ENCODE results near the gene LONP2.
"Not testable (repeated sequence)": the region's sequence is repeated elsewhere in the genome, so short reads cannot be mapped to it uniquely, and the experiment has no call there.

The LONP2 gene

GRCh38 chr16:48282636-48283263 is 38.6 kb downstream of the LONP2 start:
- DNase-seq (ENCODE audit: low read depth in 1 of 2, low spot score in 1 of 2), result no peak
- in situ Hi-C loops (cut with HindIII; ENCODE audit: low pct_unique_long_range_greater_than_20kb, low sequenced_read_pairs), result no loop called here
- TF ChIP-seq JUND (IDR thresholded peaks at IDR 0.05; ENCODE audit: low read depth), result no peak

- in situ Hi-C loops (cut with HindIII; ENCODE audit: low pct_unique_long_range_greater_than_20kb, low sequenced_read_pairs), result no loop called here
- peak in 1 of 2 experiments; percentile 21 for DNase-seq (ENCODE audit: low read depth in 1 of 2, low spot score in 1 of 2)
- TF ChIP-seq JUND (IDR thresholded peaks at IDR 0.05; ENCODE audit: low read depth), result no peak
Measured at GRCh38 chr16:48284772-48285409, 40.8 kb downstream of the LONP2 start.

DNA sequence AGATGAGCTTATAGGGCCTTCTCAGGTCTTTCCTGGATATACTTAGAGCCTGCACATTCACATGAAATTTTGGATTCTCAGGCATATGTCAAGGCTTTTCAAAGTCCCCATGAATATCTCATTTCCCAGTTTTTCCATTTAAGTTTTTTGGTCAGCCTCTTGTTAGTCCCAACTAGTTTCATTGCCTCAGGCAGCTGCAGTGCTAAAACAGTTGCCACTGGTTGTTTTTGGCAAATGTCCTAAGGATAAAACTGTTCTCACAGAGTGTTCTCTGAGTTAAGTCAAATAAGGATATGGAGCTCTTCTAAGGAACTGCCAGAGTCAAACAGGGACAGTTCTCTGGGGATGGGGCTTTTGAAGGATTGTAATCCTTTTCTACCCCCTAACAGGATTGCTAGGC is 43.1 kb downstream of the LONP2 start:
- peak in 1 of 2 experiments; percentile 59 for DNase-seq (ENCODE audit: low read depth in 1 of 2, low spot score in 1 of 2)
- no peak for TF ChIP-seq JUND (IDR thresholded peaks at IDR 0.05; ENCODE audit: low read depth)
- in situ Hi-C loops (cut with HindIII; ENCODE audit: low pct_unique_long_range_greater_than_20kb, low sequenced_read_pairs), result no loop called here

DNA sequence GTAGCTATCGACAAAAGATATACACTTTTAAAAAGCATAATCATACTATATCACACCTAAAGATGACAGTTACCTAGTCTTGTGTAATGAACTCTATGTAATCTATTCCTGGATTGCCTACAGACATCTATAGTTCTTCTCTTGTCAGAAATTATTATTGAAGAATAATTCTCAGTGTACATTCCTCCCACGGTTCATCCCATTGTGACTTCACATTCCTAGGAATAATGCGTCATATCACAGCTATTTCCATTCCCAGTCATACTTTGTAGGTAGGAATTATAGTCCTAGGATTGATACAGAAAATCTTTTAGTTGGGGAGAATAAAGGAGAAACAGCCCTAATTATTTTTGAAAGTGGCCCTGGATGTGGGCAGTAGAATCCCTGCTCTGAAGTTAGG is 47.2 kb downstream of the LONP2 start:
- DNase-seq (ENCODE audit: low read depth in 1 of 2, low spot score in 1 of 2), result no peak
- no peak for TF ChIP-seq JUND (IDR thresholded peaks at IDR 0.05; ENCODE audit: low read depth)
- in situ Hi-C loops (cut with HindIII; ENCODE audit: low pct_unique_long_range_greater_than_20kb, low sequenced_read_pairs), result no loop called here

- no peak for TF ChIP-seq JUND (IDR thresholded peaks at IDR 0.05; ENCODE audit: low read depth)
- in situ Hi-C loops (cut with HindIII; ENCODE audit: low pct_unique_long_range_greater_than_20kb, low sequenced_read_pairs), result no loop called here
- no peak for DNase-seq (ENCODE audit: low read depth in 1 of 2, low spot score in 1 of 2)
Measured at GRCh38 chr16:48291754-48292153, 47.7 kb downstream of the LONP2 start.

DNA sequence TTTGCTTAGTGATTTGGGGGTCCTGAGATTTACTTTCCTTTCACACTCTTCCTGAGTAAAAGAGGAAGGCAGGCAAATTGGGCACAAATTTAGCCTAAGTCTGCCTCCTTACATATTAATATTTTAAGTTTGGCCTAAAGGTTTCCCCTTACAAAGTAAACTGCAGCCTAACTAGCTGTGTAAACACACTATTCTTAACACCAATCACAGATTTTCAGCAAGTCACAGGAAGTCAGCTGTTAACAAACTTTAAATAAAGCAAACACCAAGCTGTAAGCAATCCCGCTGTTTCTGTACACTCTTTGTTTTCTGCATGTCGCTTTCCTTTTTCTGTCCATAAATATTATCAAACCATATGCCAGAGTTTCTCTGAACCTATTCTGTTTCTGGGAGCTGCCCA is 48.4 kb downstream of the LONP2 start:
- no peak for TF ChIP-seq JUND (IDR thresholded peaks at IDR 0.05; ENCODE audit: low read depth)
- no peak for DNase-seq (ENCODE audit: low read depth in 1 of 2, low spot score in 1 of 2)
- in situ Hi-C loops (cut with HindIII; ENCODE audit: low pct_unique_long_range_greater_than_20kb, low sequenced_read_pairs), result no loop called here

- in situ Hi-C loops (cut with HindIII; ENCODE audit: low pct_unique_long_range_greater_than_20kb, low sequenced_read_pairs), result no loop called here
- TF ChIP-seq JUND (IDR thresholded peaks at IDR 0.05; ENCODE audit: low read depth), result no peak
- DNase-seq (ENCODE audit: low read depth in 1 of 2, low spot score in 1 of 2), result no peak
Measured at GRCh38 chr16:48294724-48295123, 50.6 kb downstream of the LONP2 start.

- in situ Hi-C loops (cut with HindIII; ENCODE audit: low pct_unique_long_range_greater_than_20kb, low sequenced_read_pairs), result no loop called here
- DNase-seq (ENCODE audit: low read depth in 1 of 2, low spot score in 1 of 2), result peak; percentile 5 to 60
- no peak for TF ChIP-seq JUND (IDR thresholded peaks at IDR 0.05; ENCODE audit: low read depth)
Measured at GRCh38 chr16:48295488-48296281, 51.6 kb downstream of the LONP2 start.

DNA sequence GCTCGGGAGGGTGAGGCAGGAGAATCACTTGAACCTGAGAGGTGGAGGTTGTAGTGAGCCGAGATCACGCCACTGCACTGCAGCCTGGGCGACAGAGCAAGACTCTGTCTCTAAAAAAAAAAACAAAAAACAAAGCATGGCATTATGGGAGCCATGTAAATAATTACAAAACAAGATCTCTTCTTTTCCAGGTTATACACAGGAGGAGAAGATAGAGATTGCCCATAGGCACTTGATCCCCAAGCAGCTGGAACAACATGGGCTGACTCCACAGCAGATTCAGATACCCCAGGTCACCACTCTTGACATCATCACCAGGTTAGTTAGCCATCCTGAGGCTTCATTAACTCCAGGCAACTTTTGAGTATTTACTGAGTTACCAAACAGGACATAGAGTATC is 55.4 kb downstream of the LONP2 start:
- in situ Hi-C loops (cut with HindIII; ENCODE audit: low pct_unique_long_range_greater_than_20kb, low sequenced_read_pairs), result no loop called here
- TF ChIP-seq JUND (IDR thresholded peaks at IDR 0.05; ENCODE audit: low read depth), result no peak
- no peak for DNase-seq (ENCODE audit: low read depth in 1 of 2, low spot score in 1 of 2)

DNA sequence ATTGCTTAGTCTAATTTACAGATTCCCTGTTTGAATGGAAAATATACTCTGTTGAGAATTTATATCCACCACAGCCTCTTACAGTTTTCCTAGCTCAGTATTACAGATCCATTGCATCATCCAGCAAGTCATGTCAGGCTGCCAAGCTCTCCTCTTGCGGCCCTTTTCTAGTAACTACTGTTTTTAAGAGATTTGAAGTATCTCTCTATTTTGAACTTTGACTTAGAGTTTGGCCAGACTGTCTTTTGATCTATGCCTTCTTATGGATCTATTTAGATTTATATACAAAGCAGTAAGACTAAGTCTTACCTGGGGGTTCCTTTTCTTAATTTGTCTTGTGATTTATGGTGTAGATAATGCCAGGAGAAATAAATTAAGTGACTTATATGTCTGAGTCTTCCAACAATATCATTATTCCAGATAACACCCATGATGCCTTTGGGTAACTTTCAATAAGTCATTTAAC is 56.3 kb downstream of the LONP2 start:
- in situ Hi-C loops (cut with HindIII; ENCODE audit: low pct_unique_long_range_greater_than_20kb, low sequenced_read_pairs), result no loop called here
- DNase-seq (ENCODE audit: low read depth in 1 of 2, low spot score in 1 of 2), result no peak

DNA sequence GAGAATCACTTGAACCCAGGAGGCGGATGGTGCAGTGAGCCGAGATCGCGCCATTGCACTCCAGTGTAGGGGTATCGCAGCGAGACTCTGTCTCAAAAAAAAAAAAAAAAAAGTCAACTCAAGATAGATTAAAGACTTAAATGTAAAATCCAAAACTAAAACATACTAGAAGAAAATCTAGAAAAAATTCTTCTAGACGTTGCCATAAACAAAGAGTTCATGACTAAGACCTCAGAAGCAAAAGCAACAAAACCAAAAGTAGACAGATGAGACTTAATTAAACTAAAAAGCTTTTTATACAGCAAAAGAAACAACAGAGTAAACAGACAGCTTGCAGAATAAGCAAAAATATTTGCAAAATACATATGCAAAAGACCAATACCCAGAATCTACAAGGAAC is 64.4 kb downstream of the LONP2 start:
- in situ Hi-C loops (cut with HindIII; ENCODE audit: low pct_unique_long_range_greater_than_20kb, low sequenced_read_pairs), result no loop called here
- TF ChIP-seq JUND (IDR thresholded peaks at IDR 0.05; ENCODE audit: low read depth), result no peak
- DNase-seq (ENCODE audit: low read depth in 1 of 2, low spot score in 1 of 2), result no peak

More for the DNA sequence above, 56.3 kb downstream of the LONP2 start:
- TF ChIP-seq JUND (IDR thresholded peaks at IDR 0.05; ENCODE audit: low read depth), result no peak

- in situ Hi-C loops (cut with HindIII; ENCODE audit: low pct_unique_long_range_greater_than_20kb, low sequenced_read_pairs), result no loop called here
- TF ChIP-seq JUND (IDR thresholded peaks at IDR 0.05; ENCODE audit: low read depth), result no peak
- no peak for DNase-seq (ENCODE audit: low read depth in 1 of 2, low spot score in 1 of 2)
Measured at GRCh38 chr16:48310908-48311641, 67.0 kb downstream of the LONP2 start.

DNA sequence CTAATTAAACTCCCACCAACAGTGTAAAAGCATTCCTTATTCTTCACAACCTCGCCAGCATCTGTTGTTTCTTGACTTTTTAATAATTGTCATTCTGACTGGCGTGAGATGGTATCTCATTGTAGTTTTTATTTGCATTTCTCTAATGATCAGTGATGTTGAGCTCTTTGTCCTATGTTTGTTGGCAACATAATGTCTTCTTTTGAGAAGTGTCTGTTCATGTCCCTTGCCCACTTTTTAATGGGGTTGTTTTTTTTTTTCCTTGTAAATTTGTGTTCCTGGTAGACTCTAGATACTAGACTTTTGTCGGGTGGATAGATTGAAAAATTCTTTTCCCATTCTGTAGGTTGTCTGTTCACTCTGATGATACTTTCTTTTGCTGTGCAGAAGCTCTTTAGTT is 69.8 kb downstream of the LONP2 start:
- in situ Hi-C loops (cut with HindIII; ENCODE audit: low pct_unique_long_range_greater_than_20kb, low sequenced_read_pairs); DNase-seq (ENCODE audit: low read depth in 1 of 2, low spot score in 1 of 2): not testable (repeated sequence)
